Activated CD4-positive, alpha-beta T cell treated with anti-CD3 and anti-CD28 coated beads, Interleukin-2, Interleukin-4, amounts not matched to agents 100 ng/mL and 50 ng/mL, durations not matched to agents 16 hours and 8 hours (primary cell): Measurements from ENCODE around the gene DYNC1I2.
A peak's percentile ranks its signal among the peaks of the same experiment; 100 is the strongest.
"Not testable (repeated sequence)": the region's sequence is repeated elsewhere in the genome, so short reads cannot be mapped to it uniquely, and the experiment has no call there.

Source experiments
- DNase-seq: peaks from one replicate; pipeline ENCODE4 v3.0.0-alpha.2; 2020; ENCODE audit warnings: low spot score

Gene DYNC1I2

DNA sequence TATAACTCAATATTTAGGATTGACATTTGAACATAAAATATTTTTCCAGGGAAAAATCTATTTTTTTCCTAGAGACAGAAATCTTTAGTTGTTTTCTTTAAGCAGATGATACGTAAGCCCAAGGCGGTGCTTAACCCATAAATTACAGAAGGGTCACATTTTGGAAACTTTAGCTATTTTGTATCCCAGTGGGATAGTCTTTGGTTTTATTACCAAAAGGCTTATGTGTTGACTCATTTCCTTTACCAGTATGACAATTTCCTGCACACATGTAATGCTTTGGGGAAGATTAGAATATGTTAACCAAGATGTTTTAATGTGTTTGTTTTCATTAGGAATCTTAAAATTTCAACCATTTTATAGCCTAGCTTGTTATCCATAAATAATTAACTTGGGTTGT is 24.8 kb downstream of the DYNC1I2 start:
- DNase-seq, result peak; percentile 4

DNA sequence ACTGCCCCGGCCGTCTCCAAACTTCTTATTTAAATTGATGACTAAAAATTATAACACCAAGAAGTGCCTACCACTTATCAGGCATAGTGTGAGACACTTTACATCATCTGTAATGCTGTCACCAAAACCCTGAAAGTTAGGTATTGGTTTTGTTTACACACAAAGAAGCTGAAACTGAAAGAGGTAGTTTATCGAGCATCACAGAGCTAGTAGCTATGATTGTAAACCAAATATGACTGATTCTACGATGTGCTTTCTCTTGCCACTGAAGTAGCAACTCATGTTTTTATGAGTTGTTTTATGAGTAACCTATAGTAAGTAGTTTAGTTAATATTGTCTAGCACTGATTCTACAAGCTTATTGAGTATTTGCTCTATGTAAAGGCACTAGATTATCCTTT is 31.5 kb downstream of the DYNC1I2 start:
- peak; percentile 59 for DNase-seq

DNA sequence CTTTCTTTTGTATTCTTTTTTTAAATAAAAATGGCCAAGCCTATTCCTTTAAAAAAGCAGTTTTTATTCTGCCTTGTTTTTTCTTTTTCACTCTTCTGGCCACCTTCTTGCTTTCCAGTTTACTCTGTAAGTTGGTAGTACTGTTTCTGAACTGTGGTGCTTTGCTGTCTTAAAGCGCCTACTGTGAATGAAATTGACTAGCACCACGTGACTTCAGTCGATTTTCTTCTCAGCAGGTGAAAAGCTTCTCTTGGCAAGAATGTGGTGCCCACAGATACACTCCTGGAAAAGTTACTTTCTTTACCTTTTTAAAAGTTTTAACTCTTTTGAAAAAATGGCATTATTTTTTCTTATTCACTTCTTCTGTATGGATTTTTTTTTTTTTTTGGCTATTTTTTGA is 32.4 kb downstream of the DYNC1I2 start:
- no peak for DNase-seq

DNA sequence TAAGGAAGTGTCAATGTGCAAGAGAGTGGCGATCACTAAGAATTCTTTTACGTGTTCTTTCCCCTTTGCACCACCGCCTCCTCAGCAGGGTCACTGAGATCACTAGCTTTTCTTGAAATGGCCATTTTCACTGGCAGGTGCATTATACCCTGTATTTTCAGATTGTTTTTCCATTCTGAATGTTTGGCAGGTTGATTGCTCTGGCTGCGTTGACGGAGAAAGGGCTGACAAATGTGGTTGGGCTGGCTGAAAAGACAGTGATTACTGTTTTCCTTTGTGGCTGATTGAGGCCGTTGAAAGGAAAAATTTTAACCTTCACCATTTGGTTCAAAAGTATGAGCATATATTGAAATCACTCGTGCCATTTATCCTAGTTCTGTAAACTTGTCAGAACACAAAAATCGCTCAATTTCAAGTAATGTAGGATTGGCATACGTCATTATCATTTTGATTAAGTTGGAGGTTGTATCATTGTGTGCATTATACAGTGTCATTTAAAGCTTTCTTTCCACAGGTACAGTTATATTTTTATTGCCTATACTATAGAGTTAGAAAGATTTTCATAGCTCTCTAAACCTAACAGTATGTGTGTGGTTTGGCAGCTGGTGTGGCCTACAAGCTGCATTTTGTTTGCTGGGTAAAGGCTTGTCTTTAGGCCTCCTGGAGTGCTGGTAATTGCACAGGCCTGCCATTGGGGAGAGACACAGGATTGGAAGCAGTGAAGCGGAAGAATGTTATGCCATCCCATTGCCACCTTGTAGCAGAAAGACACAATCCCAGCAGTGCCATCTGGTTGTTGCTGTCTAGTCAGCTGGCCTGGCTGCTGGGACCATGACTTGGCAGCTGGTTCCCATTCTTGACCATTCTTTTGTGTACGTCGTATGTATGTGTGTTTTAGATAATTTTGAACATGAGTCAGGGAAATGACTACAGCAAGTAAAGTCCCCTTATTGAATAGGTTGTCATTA is 36.7 kb downstream of the DYNC1I2 start:
- no peak for DNase-seq

DNA sequence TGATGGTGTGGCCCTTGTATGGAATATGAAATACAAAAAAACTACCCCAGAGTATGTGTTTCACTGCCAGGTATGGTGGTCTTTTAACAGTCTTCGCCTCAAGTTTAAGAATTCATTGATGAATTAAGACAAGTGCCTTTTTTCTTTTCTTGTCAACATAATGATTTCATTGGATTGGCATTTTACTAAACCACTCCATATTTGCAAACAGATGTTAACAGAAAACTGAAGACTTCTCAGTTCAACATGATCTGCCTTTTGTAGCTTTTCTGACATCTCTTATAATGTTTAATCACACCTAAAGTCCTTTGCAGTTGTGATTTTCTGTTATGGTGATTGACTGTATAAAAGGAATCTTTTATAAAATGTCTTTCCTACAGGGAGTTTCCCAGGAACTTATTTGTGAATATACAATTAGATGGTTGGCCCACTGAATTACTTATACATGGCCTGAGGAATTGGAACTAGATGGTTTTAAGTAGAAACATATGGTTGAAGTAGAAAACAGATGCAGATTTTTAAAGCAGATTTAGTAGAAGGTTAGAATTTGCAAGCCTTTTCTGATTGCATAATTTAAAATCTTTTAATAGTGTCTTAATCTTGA is 39.7 kb downstream of the DYNC1I2 start:
- DNase-seq, result no peak

DNA sequence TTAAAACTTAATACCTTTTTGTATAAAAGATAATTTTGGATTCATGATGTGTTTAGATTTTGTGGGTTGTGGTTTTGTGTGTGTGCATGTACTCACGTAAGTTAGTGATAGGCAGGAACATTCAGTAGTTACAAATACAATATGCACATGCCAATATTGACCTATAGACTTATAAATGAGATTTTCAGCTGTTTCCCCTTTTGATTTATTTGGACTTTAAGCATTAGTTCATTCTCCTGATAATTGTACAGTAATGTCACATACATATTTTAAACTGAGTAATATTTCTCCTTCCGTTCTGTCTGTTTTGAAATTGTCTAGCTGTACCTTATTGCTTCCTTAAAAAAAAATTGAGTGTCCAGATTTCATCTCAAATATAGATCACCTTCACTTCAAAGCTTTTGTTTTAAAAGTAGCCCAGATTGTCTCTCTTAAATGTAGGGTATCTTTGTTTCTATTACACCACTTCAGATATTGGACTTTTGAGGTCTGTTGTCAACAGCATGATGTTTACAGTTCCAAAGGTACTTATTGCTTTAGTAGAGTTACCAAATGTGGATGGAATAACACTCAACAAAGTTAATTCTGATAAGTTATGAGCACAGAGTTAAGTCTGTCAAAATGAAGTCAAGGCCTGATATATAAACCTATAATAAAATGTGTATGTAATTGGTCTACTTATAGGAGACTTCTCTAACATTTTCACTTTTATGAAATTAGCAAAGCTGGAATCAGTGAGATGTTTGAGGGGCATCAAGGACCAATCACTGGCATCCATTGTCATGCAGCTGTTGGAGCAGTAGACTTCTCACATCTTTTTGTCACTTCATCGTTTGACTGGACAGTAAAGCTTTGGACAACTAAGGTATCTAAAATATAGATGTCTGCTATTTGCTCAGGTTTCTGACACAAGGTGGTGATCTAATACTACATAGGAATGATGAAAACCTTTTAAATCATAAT is 42.0 kb downstream of the DYNC1I2 start:
- DNase-seq, result no peak

DNA sequence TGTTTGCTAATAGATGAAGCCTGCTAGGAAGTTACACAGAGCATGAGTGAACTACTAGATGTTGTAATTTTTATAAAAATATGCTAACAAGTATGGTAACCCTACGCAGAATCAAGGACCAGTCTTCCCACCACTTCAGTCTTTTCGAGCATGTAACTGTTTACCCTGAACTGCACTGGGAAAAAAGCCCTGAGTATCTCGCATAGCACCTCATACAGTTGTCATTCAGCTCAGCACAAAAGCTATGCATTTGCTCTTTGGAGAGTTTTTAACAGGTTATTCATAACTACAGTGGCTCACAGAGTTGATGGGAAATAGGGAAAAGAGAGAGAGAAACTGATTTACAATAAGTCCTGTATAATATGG is 42.7 kb downstream of the DYNC1I2 start:
- DNase-seq, result no peak

DNA sequence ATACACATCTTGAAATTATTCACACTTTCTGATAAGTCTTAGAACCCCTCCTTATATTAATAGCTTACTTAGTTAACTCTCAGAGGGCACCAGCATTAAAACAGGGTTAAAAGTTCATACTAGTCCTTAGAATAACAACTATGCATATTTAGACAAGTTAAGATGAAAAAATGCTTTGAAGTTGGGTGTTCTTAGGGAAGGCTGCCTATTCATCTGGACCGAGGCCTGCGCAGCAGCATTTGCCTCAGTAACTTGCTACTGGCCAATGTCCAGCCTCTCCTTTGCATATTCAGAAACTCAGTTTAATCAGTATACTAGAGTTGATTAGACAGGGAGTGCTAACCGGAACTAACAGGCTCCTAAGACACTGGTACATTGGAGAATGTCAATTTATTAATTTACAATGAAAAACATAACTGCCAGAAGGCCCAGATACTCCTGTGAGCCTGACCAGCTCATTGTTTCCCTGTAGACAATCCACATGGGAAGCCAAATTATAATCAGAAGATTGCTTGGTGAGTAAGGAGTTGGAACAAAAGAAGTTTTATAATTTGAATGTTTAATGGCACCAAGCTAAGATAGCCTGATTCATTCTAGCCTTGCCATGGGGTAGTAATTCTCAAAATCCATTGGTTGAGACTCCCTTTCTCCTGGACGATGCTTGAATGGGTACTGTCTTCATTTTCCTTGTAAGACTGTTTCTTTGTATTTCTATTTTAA is 48.9 kb downstream of the DYNC1I2 start:
- DNase-seq, result no peak

DNA sequence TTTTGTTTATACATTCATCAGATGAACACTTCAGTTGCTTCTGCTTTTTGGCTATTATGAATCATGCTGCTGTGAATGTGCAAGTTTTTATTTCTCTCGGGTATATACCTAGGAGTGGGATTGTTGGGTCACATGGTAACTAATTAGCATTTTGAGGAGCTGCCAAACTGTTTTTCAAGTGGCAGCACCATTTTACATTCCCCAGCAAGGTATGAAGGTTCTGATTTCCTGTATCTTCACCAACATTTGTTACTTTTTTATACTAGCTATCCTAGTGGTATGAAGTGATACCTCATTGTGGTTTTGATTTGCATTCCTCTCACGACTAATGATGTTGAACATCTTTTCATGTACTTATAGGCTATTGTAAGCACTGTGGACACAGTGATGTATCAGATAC is 53.9 kb downstream of the DYNC1I2 start:
- DNase-seq, result no peak

DNA sequence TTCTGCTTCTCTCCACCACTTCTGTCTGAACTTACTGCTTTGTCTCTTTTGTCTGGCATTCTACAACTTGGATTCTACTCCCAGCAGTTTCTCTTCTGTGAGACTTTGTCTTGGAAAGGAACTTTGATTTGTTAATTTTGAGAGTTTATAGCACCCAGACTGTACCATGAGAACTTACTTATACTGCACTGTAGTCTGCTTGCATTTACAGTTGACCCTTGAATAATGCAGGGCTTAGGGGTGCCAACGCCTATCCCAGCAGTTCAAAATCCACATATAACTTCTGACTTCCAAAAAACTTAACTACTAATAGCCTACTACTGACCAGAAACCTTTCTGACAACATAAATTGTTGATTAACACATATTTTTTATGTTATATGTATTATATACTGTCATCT is 55.5 kb downstream of the DYNC1I2 start:
- no peak for DNase-seq

DNA sequence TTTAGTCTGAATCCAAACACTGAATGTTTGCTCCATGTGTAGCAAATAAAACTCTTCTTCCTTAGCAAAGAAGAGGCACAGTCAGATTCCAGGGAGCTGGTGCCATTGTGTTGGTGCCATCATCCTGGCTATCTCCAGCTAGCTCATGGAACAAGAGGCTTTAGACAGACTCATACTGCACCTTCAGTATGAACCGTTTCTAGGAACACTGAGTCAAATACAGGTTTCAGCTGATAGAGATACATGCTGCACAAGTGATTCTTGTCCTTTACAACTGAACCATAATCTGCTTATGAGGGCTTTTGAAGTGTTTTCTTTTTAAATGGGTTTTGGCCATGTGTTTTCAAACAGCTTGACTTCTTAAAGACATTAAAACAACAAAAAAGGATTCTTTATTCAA is 57.9 kb downstream of the DYNC1I2 start:
- peak; percentile 38 for DNase-seq

DNA sequence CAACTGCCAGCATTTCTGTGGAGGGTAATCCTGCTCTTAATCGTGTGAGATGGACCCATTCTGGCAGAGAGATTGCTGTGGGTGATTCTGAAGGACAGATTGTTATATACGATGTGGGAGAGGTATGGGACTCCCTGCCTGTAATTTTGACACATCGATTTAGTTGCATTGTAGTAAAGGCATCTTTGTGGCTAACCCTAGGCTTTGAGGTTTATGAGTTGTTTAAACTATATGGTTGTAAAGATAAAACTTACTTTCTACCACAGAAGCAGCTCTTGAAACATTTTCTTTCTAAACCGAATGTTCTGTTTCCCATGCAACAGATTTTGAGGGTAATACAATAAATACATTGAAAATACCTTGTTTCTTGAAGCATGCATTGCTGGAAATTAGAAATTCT is 58.5 kb downstream of the DYNC1I2 start:
- DNase-seq, result no peak

DNA sequence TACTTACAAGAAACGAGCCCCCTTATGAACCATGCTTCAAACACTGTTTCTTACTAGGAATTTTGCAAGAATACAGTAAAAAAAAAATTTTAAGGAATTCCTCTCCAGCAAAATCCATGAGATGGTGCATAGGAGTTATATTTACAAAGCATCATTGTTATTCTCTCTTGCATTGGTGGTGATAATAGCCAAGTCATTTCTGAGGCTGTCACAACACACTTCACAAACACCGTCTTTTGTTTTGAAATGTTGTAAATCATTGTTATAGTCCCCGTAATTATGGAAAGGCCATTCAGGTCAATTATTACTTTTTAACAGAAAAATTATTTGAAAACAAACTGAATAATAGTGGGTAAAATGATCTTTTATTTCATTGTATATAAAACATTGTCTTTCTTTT is 60.1 kb downstream of the DYNC1I2 start:
- DNase-seq, result no peak

DNA sequence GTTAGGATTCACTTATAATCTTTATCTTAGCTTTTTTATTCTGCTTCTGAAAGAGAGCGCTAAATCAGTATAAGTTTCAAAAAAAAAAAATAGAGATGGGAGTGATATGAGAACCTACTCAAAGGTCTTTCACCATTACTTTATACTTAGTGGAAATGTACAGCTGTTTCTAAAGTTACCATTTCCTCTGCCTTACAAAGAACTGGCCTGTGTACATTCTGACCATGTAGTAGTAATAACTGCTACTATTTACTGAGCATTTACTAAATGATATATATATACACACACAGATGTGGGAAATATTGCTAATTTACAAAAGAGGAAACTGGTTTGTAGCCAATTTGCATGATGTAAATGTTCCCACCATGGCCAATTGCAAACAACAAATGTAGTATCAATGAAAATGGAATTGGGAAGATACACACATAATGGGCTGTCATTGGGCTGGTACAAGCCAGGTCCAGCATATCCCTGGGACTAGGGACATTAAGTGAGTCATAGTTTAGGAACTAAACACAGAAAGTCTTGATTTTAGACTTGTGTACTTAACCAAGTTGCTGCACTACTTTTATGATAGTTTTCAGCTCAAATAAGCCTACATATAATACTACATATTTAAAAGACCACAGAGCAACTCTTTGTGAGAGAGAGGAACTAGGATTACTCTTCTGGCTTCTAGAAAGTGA is 67.1 kb downstream of the DYNC1I2 start:
- no peak for DNase-seq

DNA sequence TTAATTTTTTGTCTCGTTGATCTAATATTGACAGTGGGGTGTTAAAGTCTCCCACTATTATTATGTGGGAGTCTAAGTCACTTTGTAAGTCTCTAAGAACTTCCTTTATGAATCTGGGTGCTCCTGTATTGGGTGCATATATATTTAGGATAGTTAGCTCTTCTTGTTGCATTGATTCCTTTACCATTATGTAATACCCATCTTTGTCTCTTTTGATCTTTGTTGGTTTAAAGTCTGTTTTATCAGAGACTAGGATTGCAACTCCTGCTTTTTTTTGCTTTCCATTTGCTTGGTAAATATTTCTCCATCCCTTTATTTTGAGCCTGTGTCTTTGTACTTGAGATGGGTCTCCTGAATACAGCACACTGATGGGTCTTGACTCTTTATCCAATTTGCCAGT is 71.5 kb downstream of the DYNC1I2 start:
- not testable (repeated sequence) for DNase-seq

DNA sequence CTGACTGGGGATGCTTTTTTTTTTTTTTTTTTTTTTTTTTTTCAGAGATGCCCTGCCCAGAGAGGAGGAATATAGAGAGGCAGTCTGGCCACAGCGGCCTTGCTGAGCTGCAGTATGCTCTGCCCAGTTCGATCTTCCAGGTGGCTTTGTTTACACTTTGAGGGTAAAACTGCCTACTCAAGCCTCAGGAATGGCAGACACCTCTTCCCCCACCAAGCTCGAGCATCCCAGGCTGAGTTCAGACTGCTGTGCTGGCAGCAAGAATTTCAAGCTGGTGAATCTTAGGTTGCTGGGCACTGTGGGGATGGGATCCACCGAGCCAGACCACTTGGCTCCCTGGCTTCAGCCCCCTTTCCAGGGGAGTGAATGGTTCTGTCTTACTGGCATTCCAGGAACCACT is 73.9 kb downstream of the DYNC1I2 start:
- not testable (repeated sequence) for DNase-seq

DNA sequence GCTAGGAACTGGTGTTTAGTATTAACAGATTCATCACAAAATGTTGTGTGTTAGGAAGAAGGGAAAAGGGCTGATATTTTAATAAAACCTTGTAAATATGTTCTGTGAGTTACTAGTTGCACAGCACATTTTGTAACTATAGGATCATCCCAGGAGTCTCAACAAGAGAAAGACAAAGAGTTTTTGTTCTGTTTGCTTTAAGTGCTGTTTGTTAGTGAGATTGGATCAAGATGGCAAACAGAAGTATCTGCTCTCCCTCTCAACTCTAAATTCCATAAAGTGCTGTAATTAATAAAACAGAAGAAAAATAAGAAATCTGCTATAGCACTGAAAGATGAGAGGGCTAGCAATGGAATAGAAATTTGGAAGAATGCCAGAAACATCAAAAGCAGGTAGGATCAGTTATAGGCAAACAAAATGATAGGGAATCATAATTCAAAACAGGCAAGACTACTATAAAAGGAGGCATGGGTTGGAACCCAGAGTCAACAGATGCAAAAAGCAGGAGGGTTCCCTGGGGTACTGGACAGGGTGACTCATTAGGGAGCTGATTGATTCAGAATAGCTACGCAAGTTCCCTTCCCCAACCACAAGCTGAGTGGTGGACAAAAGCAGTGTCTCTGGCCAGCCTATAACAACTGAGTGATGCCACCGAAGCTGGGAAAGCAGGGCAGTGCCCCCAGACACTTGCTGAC is 75.8 kb downstream of the DYNC1I2 start:
- DNase-seq, result no peak

DNA sequence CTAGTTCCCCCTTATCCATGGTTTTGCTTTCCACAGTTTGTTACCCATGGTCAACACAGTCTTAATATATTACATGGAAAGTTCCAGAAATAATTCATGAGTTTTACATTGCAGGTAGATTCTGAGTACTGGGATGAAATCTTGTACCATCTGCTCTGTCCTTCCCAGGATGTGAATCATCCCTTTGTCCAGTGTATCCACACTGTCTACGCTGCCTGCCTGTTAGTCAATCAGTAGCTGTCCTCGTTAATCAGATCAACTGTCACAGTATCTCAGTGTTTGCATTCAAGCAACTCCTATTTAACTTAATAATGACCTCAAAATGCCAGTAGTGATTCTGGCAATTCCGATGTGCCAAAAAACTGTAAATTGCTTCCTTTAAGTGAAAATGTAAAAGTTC is 76.3 kb downstream of the DYNC1I2 start:
- DNase-seq, result no peak

DNA sequence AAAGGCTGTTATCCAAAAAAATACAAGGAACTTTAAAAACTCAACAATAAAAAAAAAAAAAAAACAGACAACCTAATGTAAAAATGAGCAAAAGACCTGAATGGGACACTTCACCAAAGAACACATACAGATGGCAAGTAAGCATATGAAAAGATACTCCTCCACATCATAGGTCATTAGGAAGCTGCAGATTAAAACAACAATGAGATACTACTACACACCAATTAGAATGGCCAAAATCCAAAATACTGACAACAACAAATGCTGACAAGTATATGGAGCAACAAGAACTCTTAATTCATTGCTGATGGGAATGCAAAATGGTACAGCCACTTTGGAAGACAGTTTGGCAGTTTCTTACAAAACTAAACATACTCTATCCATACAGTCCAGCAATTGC is 84.2 kb downstream of the DYNC1I2 start:
- DNase-seq, result no peak

DNA sequence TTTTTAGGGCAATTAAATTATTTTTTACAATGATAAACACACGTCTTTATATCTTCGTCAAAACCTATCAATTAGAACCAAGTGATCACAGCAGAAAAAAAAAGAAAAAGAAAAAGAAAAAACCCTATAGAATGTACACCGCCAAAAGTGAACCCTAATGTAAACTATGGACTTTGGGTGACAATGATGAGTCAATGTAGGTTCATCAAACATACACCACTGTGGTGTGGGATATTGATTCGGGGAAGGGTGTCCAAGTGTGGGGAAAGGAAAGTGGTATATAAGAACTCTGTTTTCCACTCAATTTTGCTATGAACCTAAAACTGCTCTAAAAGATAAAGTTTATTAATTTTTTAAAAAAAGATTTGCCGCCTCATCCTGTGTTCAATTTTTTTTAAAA is 85.1 kb downstream of the DYNC1I2 start:
- DNase-seq, result no peak

DNA sequence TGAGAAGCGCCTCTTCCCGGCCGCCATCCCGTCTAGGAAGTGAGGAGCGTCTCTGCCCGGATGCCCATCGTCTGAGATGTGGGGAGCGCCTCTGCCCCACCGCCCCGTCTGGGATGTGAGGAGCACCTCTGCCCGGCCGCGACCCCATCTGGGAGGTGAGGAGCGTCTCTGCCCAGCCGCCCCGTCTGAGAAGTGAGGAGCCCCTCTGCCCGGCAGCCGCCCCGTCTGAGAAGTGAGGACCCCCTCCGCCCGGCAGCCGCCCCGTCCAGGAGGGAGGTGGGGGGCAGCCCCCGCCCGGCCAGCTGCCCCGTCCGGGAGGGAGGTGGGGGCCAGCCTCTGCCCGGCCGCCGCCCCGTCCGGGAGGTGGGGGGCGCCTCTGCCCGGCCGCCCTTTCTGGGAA is 87.3 kb downstream of the DYNC1I2 start:
- DNase-seq, result not testable (repeated sequence)
